PC-9 (cell line): ENCODE results near the gene NKX1-2. TPM values are rescaled to one million over a fixed set of nuclear protein-coding genes. Genes with fewer than 3 reads are reported as not detected.

ENCODE experiments used
- BruUV-seq: library from RNA; stranded (reverse); fragments of 400-500 nt; replicated peaks from 2 replicates; lab custom pipeline; 2021; lab: Mats Ljungman, UMichigan
- CTCF ChIA-PET: fragments of 300-600 bp; sonication (Branson Sonifier 250); formaldehyde crosslinking; loops from one replicate; lab custom pipeline; 2022; ENCODE audit warnings: antibody characterized with exemption; lab: Charles Lee
- POLR2A ChIA-PET: fragments of 300-600 bp; sonication (Branson Sonifier 250); formaldehyde crosslinking; loops from one replicate; lab custom pipeline; 2022; ENCODE audit warnings: antibody characterized with exemption; ENCODE audit not compliant: unreplicated experiment; lab: Charles Lee
- DNase-seq, 2 experiments: peaks; one replicate each; pipeline versions ENCODE4 v3.0.0 to v3.0.0-alpha.2; 2015 to 2022; ENCODE audit warnings: mixed read lengths in 1 of 2
- H2AFZ ChIP-seq: fragments of 200-600 bp; sonication (generic); 2 replicates; pipeline ENCODE4 v1.8.1; 2017; ENCODE audit warnings: antibody characterized with exemption
- H3F3A ChIP-seq: fragments of 200-600 bp; sonication (generic); 2 replicates; pipeline ENCODE4 v1.8.1; 2017; ENCODE audit warnings: antibody characterized with exemption, mild to moderate bottlenecking, low read depth; ENCODE audit not compliant: insufficient read depth
- H3K27ac ChIP-seq: fragments of 200-600 bp; sonication (generic); 2 replicates; pipeline ENCODE4 v1.6.1; 2016; ENCODE audit warnings: mixed run types
- H3K27me3 ChIP-seq: fragments of 200-600 bp; sonication (generic); 2 replicates; pipeline ENCODE4 v1.6.1; 2016; ENCODE audit warnings: low read depth, mixed run types; ENCODE audit not compliant: insufficient read depth
- H3K36me3 ChIP-seq: fragments of 200-600 bp; sonication (generic); 2 replicates; pipeline ENCODE4 v1.6.1; 2016; ENCODE audit warnings: low read depth, mixed run types
- H3K4me1 ChIP-seq: fragments of 200-600 bp; sonication (generic); replicated peaks from 2 replicates; pipeline ENCODE4 v1.6.1; 2016; ENCODE audit warnings: mixed run types; ENCODE audit not compliant: insufficient read depth
- H3K4me2 ChIP-seq: fragments of 200-600 bp; sonication (generic); 2 replicates; pipeline ENCODE4 v1.6.1; 2017; ENCODE audit warnings: mixed run types
- H3K4me3 ChIP-seq: fragments of 200-600 bp; sonication (generic); 2 replicates; pipeline ENCODE4 v1.6.1; 2016; ENCODE audit warnings: mixed run types
- H3K79me2 ChIP-seq: fragments of 200-600 bp; sonication (generic); 2 replicates; pipeline ENCODE4 v1.6.1; 2017; ENCODE audit warnings: low read depth, mixed run types
- H3K9me2 ChIP-seq: fragments of 200-600 bp; sonication (generic); 2 replicates; pipeline ENCODE4 v1.8.1; 2017; ENCODE audit warnings: mild to moderate bottlenecking; ENCODE audit not compliant: insufficient read depth
- H3K9me3 ChIP-seq: fragments of 200-600 bp; sonication (generic); 2 replicates; pipeline ENCODE4 v1.8.1; 2016; ENCODE audit warnings: low read depth; ENCODE audit not compliant: insufficient read depth
- H4K20me1 ChIP-seq: fragments of 200-600 bp; sonication (generic); 2 replicates; pipeline ENCODE4 v1.8.1; 2017; ENCODE audit not compliant: insufficient read depth
- EZH2 ChIP-seq: fragments of 200-600 bp; sonication (generic); IDR thresholded peaks from 2 replicates; pipeline ENCODE4 v1.8.0; 2017; ENCODE audit warnings: antibody characterized with exemption, low read depth
- intact Hi-C: fragments of 100-400 bp; cut with micrococcal nuclease; formaldehyde crosslinking; loops from one replicate; pipeline ENCODE4 v1.10.0; 2022; ENCODE audit not compliant: unreplicated experiment
- total RNA-seq: library from RNA; stranded (reverse); gene quantifications from 2 replicates; pipeline ENCODE4 v1.2.3, GENCODE V29; 2021
- TF ChIP-seq, protein P1 (sequence below): fragments of 200-600 bp; sonication (generic); conservative IDR thresholded peaks from 2 replicates; pipeline ENCODE4 v1.6.1; 2017; ENCODE audit warnings: mixed run types, antibody characterized with exemption, mild to moderate bottlenecking, moderate library complexity

Gene NKX1-2
- total RNA-seq, 1 experiment from 2014 or later = 2.9 TPM

DNA sequence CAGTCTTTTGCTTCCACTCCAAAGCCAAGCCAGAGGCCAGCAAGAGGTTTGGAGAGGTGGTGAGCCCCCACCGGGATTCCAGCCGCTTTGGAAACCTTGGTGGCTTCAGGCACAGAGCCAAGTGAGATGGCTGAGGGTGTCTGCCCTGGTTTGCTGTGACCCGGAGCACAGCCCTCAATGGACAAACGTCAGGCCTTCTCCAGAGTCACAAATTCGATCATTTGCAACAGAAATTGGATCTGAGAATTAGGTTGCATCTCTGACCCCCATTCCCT is 885 bp upstream of the NKX1-2 start:
- CTCF ChIA-PET = no interaction called here
- H4K20me1 ChIP-seq = no peaks in the 10 kb centered on the region
- peaks cover 13% of the 10 kb centered on the region; the same call in 1 of the 2 replicates for H3K4me1 ChIP-seq
- H3K36me3 ChIP-seq = no peaks in the 10 kb centered on the region
- intact Hi-C loops = no loop called here
- H2AFZ ChIP-seq = no peak overlapping the region
- H3K9me3 ChIP-seq = no peaks in the 10 kb centered on the region
- no peak overlapping the region for H3K27ac ChIP-seq
- TSS peak; percentile 64 for BruUV-seq
- POLR2A ChIA-PET = no interaction called here
- no peak for DNase-seq
- H3K27me3 ChIP-seq = no peaks in the 10 kb centered on the region
- H3K79me2 ChIP-seq = peaks cover 12% of the 10 kb centered on the region; the same call in 1 of the 2 replicates
- H3K4me2 ChIP-seq = peak overlapping the region; percentile 62
- H3K9me2 ChIP-seq = no peaks in the 10 kb centered on the region
- TF ChIP-seq, protein P1, sequence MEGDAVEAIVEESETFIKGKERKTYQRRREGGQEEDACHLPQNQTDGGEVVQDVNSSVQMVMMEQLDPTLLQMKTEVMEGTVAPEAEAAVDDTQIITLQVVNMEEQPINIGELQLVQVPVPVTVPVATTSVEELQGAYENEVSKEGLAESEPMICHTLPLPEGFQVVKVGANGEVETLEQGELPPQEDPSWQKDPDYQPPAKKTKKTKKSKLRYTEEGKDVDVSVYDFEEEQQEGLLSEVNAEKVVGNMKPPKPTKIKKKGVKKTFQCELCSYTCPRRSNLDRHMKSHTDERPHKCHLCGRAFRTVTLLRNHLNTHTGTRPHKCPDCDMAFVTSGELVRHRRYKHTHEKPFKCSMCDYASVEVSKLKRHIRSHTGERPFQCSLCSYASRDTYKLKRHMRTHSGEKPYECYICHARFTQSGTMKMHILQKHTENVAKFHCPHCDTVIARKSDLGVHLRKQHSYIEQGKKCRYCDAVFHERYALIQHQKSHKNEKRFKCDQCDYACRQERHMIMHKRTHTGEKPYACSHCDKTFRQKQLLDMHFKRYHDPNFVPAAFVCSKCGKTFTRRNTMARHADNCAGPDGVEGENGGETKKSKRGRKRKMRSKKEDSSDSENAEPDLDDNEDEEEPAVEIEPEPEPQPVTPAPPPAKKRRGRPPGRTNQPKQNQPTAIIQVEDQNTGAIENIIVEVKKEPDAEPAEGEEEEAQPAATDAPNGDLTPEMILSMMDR = no peak
- TF ChIP-seq EZH2 = no peak
- no peaks in the 10 kb centered on the region for H3F3A ChIP-seq
- H3K4me3 ChIP-seq = peak overlapping the region; percentile 59; the same call in 1 of the 2 replicates

- CTCF ChIA-PET = interaction anchor here (0.6 kb wide), 1 partner anchor 13 kb away, joined by 4 read pairs; no protein-coding TSS in a partner anchor
- Histone ChIP-seq H4K20me1 (no peaks in the 10 kb centered on the region), H3K4me1 (peaks cover 13% of the 10 kb centered on the region; the same call in 1 of the 2 replicates), H3K79me2 (peaks cover 12% of the 10 kb centered on the region; the same call in 1 of the 2 replicates), H3K27me3 (no peaks in the 10 kb centered on the region), H3K4me3 (peak overlapping the region; percentile 59), H3F3A (no peaks in the 10 kb centered on the region), H3K36me3 (no peaks in the 10 kb centered on the region), H2AFZ (no peak overlapping the region), H3K9me3 (no peaks in the 10 kb centered on the region), H3K27ac (0 out of 2 replicates have a peak overlapping the region, but pooled peaks have one; percentile 6), H3K4me2 (peak overlapping the region; percentile 70), H3K9me2 (no peaks in the 10 kb centered on the region)
- POLR2A ChIA-PET = no interaction called here
- peak in 1 of 2 experiments; percentile 54 for DNase-seq
- intact Hi-C loops = no loop called here
- TF ChIP-seq, protein P1 = no peak
- BruUV-seq = no TSS peak
These were observed 444 bp downstream of the NKX1-2 start for GRCh38 chr10:124449170-124450011.

GRCh38 chr10:124448696-124449169 is 1.1 kb downstream of the NKX1-2 start:
- H3K36me3 ChIP-seq = no peaks in the 10 kb centered on the region
- H3K4me1 ChIP-seq = peaks cover 13% of the 10 kb centered on the region; the same call in 1 of the 2 replicates
- no peak for DNase-seq
- H3K9me3 ChIP-seq = no peaks in the 10 kb centered on the region
- peak overlapping the region; percentile 59 for H3K4me3 ChIP-seq
- H3K27ac ChIP-seq = 0 out of 2 replicates have a peak overlapping the region, but pooled peaks have one; percentile 6
- TF ChIP-seq, protein P1 = no peak
- no peak for TF ChIP-seq EZH2
- CTCF ChIA-PET = no interaction called here
- TSS peak; percentile 37 for BruUV-seq
- H2AFZ ChIP-seq = no peak overlapping the region
- POLR2A ChIA-PET = no interaction called here
- no peaks in the 10 kb centered on the region for H3F3A ChIP-seq
- H4K20me1 ChIP-seq = no peaks in the 10 kb centered on the region
- intact Hi-C loops = no loop called here
- H3K9me2 ChIP-seq = no peaks in the 10 kb centered on the region
- H3K4me2 ChIP-seq = peak overlapping the region; percentile 70
- peaks cover 12% of the 10 kb centered on the region; the same call in 1 of the 2 replicates for H3K79me2 ChIP-seq
- no peaks in the 10 kb centered on the region for H3K27me3 ChIP-seq
